CD4-positive, alpha-beta T cell (primary cell): ENCODE measurements around the gene GJC3. TPM values are rescaled to one million over a fixed set of nuclear protein-coding genes. Genes with fewer than 3 reads are reported as not detected.
"Not testable (repeated sequence)": the region's sequence is repeated elsewhere in the genome, so short reads cannot be mapped to it uniquely, and the experiment has no call there.

Source experiments
- ATAC-seq: fragments of 200-7000 bp; cut with Tn5 transposase; one replicate; pipeline ENCODE4 v1.10.0; 2022; ENCODE audit warnings: mild to moderate bottlenecking; ENCODE audit not compliant: poor library complexity
- CTCF ChIA-PET: fragments of 350-600 bp; sonication (Branson Sonifier 250); formaldehyde crosslinking; loops from one replicate; lab custom pipeline; 2021; ENCODE audit warnings: antibody characterized with exemption, inconsistent platforms; lab: Charles Lee
- POLR2A ChIA-PET: fragments of 350-600 bp; sonication (Branson Sonifier 250); formaldehyde crosslinking; loops from one replicate; lab custom pipeline; 2021; ENCODE audit warnings: antibody characterized with exemption, inconsistent platforms; lab: Charles Lee
- DNase-seq, 14 experiments: peaks; one replicate each; pipeline ENCODE4 v3.0.0-alpha.2; 2013 to 2020; ENCODE audit warnings: mixed read lengths in 2 of 14
- H3K27ac ChIP-seq, 2 donors: one replicate each; pipeline versions ENCODE4 v1.5.1 to v1.7.0; 2013; ENCODE audit warnings: low read length in 2 of 2, low read depth in 1 of 2, mild to moderate bottlenecking in 1 of 2
- H3K27me3 ChIP-seq, 2 experiments: 1 replicate in 1 of 2; 2 replicates in 1 of 2; pipeline versions ENCODE4 v1.6.1 to v1.7.0; 2013; ENCODE audit warnings: low read length in 2 of 2, control low read depth in 1 of 2, mild to moderate bottlenecking in 1 of 2, moderate library complexity in 1 of 2; ENCODE audit not compliant: insufficient read depth in 2 of 2, control insufficient read depth in 1 of 2
- H3K36me3 ChIP-seq: one replicate; pipeline ENCODE4 v1.6.1; 2013; ENCODE audit warnings: low read length, control low read depth; ENCODE audit not compliant: insufficient read depth
- H3K4me1 ChIP-seq: one replicate; pipeline ENCODE4 v1.6.1; 2013; ENCODE audit warnings: low read length, control low read depth; ENCODE audit not compliant: insufficient read depth
- H3K4me3 ChIP-seq: one replicate; pipeline ENCODE4 v1.5.1; 2013; ENCODE audit warnings: mild to moderate bottlenecking, low read length, moderate library complexity
- H3K9me3 ChIP-seq, 2 experiments: 1 replicate in 1 of 2; 2 replicates in 1 of 2; pipeline versions ENCODE4 v1.6.1 to v1.7.0; 2013; ENCODE audit warnings: low read length in 2 of 2, mild to moderate bottlenecking in 2 of 2, control low read depth in 1 of 2, moderate library complexity in 1 of 2; ENCODE audit not compliant: control insufficient read depth in 1 of 2, insufficient read depth in 1 of 2
- H3K27ac Mint-ChIP-seq: one replicate; pipeline ENCODE4 v1.8.0; 2020; ENCODE audit warnings: mixed read lengths
- H3K27me3 Mint-ChIP-seq: one replicate; pipeline ENCODE4 v1.8.0; 2021; ENCODE audit warnings: mixed read lengths
- H3K36me3 Mint-ChIP-seq: one replicate; pipeline ENCODE4 v1.8.0; 2021; ENCODE audit warnings: low read depth, mixed read lengths
- H3K4me1 Mint-ChIP-seq: one replicate; pipeline ENCODE4 v1.8.0; 2021; ENCODE audit warnings: low read depth, mixed read lengths
- H3K4me3 Mint-ChIP-seq: one replicate; pipeline ENCODE4 v1.8.0; 2020; ENCODE audit warnings: mild to moderate bottlenecking, mixed read lengths
- H3K9me3 Mint-ChIP-seq: one replicate; pipeline ENCODE4 v1.8.0; 2020; ENCODE audit warnings: mixed read lengths
- CTCF ChIP-seq: fragments of 200-600 bp; IDR thresholded peaks from one replicate; pipeline ENCODE4 v1.8.0; 2022; ENCODE audit warnings: antibody characterized with exemption, mild to moderate bottlenecking
- intact Hi-C, 2 experiments: fragments of 100-400 bp; cut with DNase I in 1 of 2; cut with micrococcal nuclease in 1 of 2; formaldehyde crosslinking; loops; one replicate each; pipeline versions ENCODE4 v1.15.1 to v1.9.0; 2023 to 2025; cut with DNase I, micrococcal nuclease
- total RNA-seq, 174 experiments: library from RNA in 2 of 174; stranded (reverse) in 2 of 174; gene quantifications; one replicate each; pipeline ENCODE4 v1.2.3 and lab custom pipeline; 2021 to 2026

Gene GJC3
- total RNA-seq, 2 experiments from 2014 or later: 0.25 to 0.36 TPM

DNA sequence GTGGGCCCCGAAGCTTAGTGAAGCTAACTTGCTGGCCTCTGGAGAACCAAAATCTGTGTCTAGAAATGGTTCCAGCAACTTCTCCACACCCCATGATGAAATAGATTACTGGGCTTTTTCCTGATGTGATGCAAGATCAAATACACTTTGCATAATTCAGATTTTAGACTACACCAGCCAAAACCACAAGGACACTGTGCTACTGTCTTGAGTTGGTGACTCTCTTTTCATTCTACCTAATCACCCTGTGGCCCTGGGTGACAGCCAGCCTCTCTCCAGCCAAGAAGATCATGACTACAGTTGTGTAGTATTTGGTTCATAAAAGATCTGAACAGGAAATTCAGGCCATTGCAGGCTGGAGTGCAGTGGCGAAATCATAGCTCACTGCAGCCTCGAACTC, 24.2 kb upstream of the GJC3 start:
- Histone ChIP-seq H3K4me3 (no peak overlapping the region), H3K27me3 (no peaks in the 10 kb centered on the region), H3K9me3 (peaks cover 5 to 6% of the 10 kb centered on the region in 2 experiments), H3K4me1 (no peaks in the 10 kb centered on the region), H3K36me3 (no peaks in the 10 kb centered on the region), H3K27ac (no peak overlapping the region)
- Mint-ChIP-seq H3K9me3 (no peaks in the 10 kb centered on the region), H3K27me3 (peaks cover 24% of the 10 kb centered on the region), H3K4me1 (no peaks in the 10 kb centered on the region), H3K4me3 (no peak overlapping the region), H3K36me3 (no peaks in the 10 kb centered on the region), H3K27ac (no peak overlapping the region)
- intact Hi-C loops: no loop called here
- ATAC-seq: no peak
- ChIA-PET POLR2A (no interaction called here), CTCF (no interaction called here)
- TF ChIP-seq CTCF: no peak
- peak in 2 of 14 experiments; percentile 14 to 31 for DNase-seq

DNA sequence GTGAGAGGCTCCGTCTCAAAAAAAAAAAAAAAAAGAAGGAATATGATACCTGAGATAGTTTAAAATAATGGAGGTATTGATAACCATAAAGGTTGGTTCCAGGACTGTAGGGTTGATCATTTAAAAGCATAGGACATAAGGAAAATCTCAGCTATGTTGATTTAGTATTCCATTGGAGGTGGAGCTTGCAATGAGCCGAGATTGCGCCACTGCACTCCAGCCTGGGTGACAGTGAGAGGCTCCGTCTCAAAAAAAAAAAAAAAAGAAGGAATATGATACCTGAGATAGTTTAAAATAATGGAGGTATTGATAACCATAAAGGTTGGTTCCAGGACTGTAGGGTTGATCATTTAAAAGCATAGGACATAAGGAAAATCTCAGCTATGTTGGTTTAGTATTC, 23.2 kb upstream of the GJC3 start:
- H3K4me1 Mint-ChIP-seq, H3K9me3 Mint-ChIP-seq, H3K9me3 ChIP-seq, H3K4me3 Mint-ChIP-seq, intact Hi-C loops, H3K4me1 ChIP-seq, H3K27ac Mint-ChIP-seq, H3K4me3 ChIP-seq, H3K36me3 ChIP-seq, H3K36me3 Mint-ChIP-seq, DNase-seq, H3K27ac ChIP-seq, H3K27me3 ChIP-seq, ATAC-seq: not testable (repeated sequence)
- ChIA-PET POLR2A (interaction anchor here (0.6 kb wide), 1 partner anchor 34 kb away, joined by 3 read pairs; no protein-coding TSS in a partner anchor), CTCF (interaction anchor here (0.6 to 0.8 kb wide), 2 partner anchors 39 to 1856 kb away, joined by 3 read pairs; no protein-coding TSS in a partner anchor)
- H3K27me3 Mint-ChIP-seq: peaks cover 18% of the 10 kb centered on the region

- not testable (repeated sequence) for ATAC-seq
Measured at GRCh38 chr7:99950819-99951218, 21.4 kb upstream of the GJC3 start.

DNA sequence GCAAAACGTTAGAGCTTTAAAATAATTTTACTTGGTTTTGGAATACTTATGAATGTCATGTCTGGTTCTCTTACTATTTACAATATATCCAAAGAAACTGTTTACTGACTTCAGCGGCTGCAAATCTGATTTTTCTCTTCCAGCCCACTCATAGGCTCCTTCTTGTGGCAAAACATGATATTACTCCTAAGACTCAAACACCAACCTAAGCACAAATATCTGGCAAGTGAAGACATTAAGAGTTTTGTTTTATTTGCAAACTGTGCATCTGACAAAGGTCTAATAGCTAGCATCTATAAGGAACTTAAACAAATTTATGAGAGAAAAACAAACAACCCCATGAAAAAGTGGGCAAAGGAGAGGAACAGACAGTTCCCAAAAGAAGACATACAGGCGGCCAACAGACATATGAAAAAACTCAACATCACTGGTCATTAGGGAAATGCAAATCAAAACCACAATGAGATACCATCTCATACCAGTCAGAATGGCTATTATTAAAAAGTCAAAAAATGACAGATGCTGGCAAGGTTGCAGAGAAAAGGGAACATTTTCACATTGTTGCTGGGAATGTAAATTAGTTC, 20.3 kb upstream of the GJC3 start:
- no peak overlapping the region for H3K27ac Mint-ChIP-seq
- DNase-seq (peak in 3 of 14 experiments; percentile 20 to 40 (median 35)), ATAC-seq (peak; percentile 52)
- POLR2A ChIA-PET: interaction anchor here (0.8 to 1.2 kb wide), 3 partner anchors 20 to 30 kb away, joined by 3 to 5 read pairs (median 4); partner anchors contain the start of genes GJC3 and TRIM4
- H3K4me1 Mint-ChIP-seq: no peaks in the 10 kb centered on the region
- H3K4me3 Mint-ChIP-seq: no peak overlapping the region
- H3K9me3 Mint-ChIP-seq: no peaks in the 10 kb centered on the region
- H3K4me3 ChIP-seq: no peak overlapping the region
- H3K4me1 ChIP-seq: no peaks in the 10 kb centered on the region
- H3K27me3 ChIP-seq: no peaks in the 10 kb centered on the region
- no peak overlapping the region for H3K27ac ChIP-seq
- H3K36me3 Mint-ChIP-seq: no peaks in the 10 kb centered on the region
- peaks cover 5 to 6% of the 10 kb centered on the region in 2 experiments for H3K9me3 ChIP-seq
- CTCF ChIA-PET: interaction anchor here (0.6 to 1.5 kb wide), 4 partner anchors 20 to 888 kb away, joined by 3 to 4 read pairs (median 3); partner anchors contain the start of gene GJC3
- H3K27me3 Mint-ChIP-seq: peaks cover 12% of the 10 kb centered on the region
- TF ChIP-seq CTCF: peak; percentile 49
- intact Hi-C loops: loop anchor here (1.0 to 2.0 kb wide), 2 partner anchors 21 to 36 kb away; partner anchors contain the start of gene GJC3 (in 2 of the 2)
- no peaks in the 10 kb centered on the region for H3K36me3 ChIP-seq

More at GRCh38 chr7:99950819-99951218, 21.4 kb upstream of the GJC3 start:
- H3K27me3 Mint-ChIP-seq: peaks cover 15% of the 10 kb centered on the region
- H3K27me3 ChIP-seq, H3K4me3 ChIP-seq, H3K9me3 Mint-ChIP-seq, H3K4me1 ChIP-seq, H3K9me3 ChIP-seq, H3K36me3 ChIP-seq, intact Hi-C loops, DNase-seq, CTCF ChIA-PET, H3K4me3 Mint-ChIP-seq, H3K27ac Mint-ChIP-seq, H3K4me1 Mint-ChIP-seq, H3K36me3 Mint-ChIP-seq, H3K27ac ChIP-seq: not testable (repeated sequence)
- POLR2A ChIA-PET: interaction anchor here (0.8 kb wide), 1 partner anchor 31 kb away, joined by 3 read pairs; the partner anchor contains the start of gene TRIM4
